DMS114 treated with DMSO at 0.1 percent for 48 hours (cell line): ENCODE measurements around the gene AMD1.
A peak's percentile ranks its signal among the peaks of the same experiment; 100 is the strongest.
"Not testable (repeated sequence)": the region's sequence is repeated elsewhere in the genome, so short reads cannot be mapped to it uniquely, and the experiment has no call there.

ENCODE experiments used
- DNase-seq: peaks from one replicate; lab custom pipeline; 2025; ENCODE audit not compliant: unreplicated experiment; lab: John Stamatoyannopoulos, UW

The AMD1 gene

DNA sequence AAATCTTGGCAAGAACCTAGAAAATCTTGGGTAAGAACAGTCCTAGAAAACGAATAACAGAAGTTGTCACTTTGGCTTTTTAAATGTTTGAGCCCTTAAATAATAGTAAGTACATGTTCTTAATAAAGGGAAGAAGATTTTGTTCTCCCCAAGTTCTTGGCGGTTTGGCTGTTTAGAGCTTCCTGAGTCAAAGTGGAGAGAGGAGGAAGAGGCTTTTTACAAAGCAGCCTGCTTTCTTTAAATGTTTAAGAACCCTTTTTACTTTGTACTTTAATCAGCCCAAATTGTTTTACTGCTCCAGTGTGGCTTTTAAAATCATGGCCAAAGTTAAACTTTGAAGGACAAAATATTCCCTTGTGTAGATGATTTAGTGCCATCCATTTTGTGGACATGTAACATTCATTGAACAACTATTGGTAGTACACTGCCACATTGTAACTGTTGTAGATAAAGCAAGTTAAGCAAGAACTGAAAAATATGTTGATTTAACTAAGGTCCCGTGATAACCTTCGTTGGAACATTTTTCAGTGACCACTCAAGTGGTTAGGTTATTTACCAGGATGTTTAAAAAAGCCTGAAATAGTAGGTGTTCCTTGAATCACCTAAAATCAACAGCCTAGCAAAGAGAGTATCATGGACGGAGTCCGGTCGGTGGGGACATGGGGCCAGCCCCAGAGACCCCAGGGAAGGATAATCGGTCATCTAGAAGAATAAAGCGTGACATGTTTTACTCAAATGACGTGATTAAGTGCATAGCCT lies 2.4 kb downstream of the AMD1 start:
- DNase-seq = no peak

DNA sequence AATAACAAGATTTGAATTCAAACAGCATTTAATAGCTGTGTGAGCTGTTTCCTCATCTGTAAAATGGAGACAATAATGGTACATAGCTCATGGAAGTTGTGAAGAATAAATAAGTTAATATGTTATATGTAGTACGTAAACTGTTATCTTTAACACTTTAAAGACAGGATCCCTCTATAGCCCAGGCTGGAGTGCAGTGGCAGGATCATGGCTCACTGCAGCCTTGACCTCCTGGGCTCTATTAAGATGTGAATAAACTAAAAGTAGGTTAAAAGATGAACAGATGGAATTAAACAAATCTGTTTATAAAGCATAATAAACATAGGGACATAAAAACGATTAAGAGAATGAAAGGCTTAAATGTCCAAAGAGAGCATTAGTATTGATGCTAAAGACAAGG lies 3.0 kb downstream of the AMD1 start:
- no peak for DNase-seq

DNA sequence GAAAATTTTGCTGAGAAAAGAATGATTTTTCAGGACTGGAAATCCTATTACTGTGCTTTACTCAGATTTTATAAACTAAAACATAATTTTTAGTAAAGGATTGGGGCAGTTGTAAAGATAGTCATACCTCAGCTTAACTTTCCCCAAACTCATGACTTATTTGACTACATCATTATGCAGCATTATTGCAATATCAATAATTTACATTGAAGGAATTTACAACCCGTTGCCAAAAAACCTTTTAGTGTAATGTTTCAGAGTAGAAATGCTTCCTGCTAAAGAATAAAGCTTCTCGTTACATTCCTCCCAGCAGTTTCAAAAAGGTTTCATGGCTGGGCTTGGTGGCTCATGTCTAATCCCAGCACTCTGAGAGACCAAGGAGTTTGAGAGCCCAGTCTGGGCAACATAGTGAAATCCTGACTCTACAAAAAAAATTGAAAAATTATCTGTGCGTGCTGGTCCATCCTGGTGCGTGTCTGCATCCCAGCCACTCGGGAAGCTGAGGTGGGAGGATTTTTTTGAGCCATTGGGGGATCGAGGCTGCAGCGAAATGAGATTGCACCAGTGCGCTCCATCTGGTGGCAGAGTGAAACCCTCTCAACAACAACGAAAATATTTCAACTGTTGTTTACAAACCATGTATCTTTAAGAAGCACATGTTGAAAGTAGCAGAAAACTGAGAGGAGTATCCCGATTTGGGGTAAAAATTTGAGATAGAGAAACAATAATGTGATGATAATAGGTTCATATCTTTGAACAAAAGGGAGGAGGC lies 4.4 kb downstream of the AMD1 start:
- DNase-seq = peak; percentile 46

DNA sequence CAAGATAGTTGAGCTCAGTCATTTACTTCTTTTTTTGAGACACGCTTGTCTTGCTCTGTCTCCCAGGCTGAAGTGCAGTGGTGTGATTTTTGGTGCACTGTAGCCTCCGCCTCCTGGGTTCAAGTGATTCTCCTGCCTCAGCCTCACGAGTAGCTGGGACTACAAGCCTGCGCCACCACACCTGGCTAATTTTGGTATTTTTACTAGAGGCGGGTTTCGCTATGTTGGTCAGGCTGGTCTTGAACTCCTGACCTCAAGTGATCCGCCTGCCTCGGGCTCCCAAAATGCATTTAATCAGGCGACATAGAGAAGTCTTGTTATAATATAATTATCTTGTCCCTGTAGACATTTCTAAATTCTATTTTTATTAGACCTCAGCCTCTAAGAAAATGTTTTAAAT lies 6.1 kb downstream of the AMD1 start:
- DNase-seq = no peak

DNA sequence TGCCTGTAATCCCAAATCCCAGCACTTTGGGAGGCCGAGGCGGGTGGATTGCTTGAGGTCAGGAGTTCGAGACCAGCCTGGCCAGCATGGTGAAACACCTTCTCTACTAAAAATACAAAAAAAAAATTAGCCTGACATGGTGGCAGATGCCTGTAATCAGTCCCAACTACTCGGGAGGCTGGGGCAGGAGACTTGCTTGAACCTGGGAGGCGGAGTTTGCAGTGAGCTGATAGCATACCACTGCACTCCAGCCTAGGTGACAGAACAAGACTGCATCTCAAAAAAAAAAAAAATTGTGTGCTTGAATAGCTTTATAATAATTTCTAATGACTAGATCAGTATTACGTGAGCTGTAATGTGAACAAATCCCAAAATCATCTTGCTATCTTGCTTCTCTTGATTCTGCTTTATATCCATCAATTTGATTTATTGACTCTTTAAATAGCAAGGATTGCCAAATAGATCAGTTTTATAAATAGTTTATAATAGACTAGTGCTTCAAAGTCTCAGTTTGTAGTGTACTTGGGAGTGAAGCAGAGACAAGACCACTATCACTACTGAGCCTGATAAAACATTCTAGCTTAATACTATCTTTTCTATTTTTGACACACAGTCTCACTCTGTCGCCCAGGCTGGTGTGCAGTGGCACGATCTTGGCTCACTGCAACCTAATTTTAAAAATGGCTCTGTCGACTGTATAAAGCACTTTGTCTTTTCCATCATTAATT lies 7.1 kb downstream of the AMD1 start:
- no peak for DNase-seq

DNA sequence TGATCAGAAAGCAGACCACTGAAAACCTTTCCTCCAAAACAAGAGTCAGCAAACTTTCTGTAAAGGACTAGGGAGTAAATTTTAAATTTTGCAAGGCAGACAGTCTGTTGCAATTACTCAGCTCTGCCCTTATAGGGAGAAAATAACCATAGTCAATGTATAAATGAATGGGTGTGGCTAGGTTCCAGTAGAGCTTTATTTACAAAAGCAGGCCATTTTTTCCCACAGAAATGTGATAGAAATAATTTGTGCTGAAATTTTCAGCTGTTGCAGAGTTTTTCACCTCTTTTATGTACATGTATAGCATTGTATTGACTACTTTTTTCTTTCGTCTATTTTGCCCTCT lies 7.7 kb downstream of the AMD1 start:
- no peak for DNase-seq

DNA sequence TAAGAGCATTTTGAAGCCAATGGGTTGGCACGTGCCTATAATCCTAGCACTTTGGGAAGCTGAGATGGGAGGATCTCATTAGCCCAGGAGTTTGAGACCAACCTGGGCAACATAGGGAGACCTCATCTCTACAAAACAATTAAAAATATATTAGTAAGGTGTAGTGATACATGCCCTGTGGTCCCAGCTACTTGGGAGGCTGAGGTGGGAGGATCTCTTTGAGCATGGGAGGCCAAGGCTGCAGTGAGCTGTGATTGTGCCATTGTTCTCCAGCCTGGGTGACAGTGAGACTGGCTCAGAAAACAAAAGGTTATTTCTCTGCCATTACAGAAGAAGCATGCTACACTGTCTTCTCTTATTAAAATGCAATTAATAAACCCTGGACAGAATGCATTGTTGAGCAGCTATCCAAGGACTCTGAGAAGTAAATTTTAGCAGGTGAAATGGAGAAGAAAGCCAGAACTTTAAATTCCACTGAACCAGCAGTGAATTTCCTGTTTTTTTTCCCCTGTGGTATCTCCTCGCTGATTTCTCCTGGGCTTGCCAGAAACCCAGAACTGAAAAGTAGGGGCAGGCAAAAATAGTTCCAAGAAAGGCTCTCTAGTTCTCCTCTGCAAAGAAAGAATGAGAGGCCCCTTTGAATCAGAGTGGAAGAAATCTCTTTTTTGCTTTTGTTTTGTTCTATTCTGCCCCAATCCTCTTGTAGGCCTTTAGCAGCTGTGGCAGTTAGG lies 8.4 kb downstream of the AMD1 start:
- DNase-seq = no peak

DNA sequence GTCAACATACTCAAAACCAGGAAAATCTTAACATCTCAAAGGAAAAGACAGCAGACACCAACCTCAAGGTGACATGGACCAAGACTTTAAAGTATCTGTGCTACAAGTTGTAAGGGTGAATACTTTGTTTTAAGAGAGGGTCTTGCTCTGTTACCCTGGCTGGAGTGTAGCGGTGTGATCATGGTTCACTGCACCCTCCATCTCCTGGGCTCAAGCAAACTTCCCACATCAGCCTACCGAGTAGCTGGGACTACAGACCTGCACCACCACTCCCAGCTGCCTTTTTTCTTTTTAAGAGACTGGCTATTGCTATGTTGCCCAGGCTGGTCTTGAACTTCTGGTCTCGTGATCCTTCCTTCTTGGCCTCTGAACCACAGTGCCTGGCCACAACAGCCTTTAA lies 9.7 kb downstream of the AMD1 start:
- no peak for DNase-seq

DNA sequence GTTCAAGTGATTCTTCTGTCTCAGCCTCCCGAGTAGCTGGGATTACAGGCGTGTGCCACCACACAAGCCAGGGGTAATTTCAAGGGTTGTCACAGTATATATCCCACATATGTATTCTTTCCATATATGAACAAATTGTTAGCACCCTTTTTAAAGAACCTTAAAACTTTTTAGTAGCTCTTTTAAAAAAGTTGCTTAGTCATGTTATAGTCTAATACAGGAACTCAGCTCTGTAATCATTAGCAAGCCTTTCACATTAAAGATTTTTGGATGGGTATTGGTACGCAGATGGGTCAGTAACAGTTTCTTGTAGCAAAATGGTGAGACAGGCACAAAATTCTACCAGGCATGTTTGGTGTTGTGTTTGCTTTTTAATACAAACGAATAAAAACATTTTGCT lies 10.9 kb downstream of the AMD1 start:
- DNase-seq = no peak

DNA sequence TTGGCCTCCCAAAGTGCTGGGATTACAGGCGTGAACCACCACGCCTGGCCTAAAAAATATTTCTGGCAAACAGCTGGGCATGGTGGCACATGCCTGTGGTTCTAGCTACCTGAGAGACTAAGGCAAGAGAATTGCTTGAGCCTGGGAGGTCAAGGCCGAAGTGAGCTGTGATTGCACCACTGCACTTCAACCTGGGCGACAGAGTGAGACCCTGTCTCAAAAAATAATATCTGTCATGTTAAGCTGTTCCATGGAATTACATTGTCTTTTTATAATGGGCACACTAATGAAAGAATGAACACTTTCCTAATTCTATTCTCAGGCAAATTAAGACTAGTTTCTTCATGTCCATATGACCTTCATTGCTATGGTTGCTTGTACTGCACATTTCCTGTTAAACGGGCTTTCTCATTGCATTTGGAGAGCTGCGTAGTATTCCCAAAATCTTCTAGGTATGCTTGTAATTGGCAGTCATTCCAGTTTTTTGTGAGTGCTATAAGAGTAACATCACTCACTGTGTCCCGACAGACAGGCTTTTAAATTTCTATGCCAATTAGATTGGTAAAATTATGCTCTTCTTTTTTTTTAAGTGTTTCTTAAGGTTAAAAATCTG lies 12.1 kb downstream of the AMD1 start:
- DNase-seq = no peak

DNA sequence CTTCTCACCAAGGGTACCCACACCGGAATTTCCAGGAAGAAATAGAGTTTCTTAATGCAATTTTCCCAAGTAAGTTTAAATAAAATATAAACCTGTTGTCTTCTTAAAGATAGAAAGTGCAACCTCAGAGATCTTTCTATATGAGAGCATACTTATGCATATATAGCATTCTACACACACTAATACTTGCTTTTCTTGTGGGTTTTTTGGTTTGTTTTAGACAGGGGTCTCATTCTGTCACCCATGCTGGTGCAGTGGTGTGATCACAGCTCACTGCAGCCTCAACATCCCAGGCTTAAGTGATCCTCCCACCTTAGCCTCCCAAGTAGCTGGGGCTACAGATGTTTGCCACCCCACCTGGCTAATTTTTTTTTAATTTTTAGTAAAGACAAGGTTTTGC lies 15.7 kb downstream of the AMD1 start:
- no peak for DNase-seq

DNA sequence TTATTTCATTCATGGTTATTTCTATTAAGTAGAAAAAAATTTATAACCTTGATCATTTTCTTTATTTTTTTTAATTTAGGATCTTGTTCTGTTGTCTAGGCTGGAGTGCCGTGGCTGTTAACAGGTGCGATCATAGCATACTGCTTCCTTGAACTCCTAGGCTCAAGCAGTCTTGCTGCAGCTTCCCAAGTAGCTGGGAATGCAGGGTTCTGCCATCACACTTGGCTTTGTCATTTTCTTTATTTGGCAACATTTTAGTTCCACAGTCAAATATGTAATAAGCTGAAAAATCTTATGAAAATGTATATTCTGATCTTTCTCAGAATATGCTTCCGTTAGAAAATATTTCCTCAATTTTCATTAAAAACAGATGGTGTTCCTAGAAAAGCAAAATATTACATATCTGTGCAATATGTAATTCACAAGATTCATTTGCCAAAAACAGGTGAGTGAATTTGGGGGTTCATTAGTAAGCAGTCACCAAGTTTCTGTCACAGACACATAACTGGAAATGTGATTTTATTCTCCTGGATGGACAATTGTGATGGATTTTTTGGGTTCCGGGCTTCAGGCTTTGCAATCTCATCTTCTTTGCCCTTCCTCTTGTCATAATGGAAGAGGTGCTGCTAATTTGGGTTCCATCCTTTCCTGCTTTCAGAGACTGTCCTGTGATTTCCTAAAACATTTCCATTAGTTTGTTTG lies 21.5 kb downstream of the AMD1 start:
- no peak for DNase-seq

DNA sequence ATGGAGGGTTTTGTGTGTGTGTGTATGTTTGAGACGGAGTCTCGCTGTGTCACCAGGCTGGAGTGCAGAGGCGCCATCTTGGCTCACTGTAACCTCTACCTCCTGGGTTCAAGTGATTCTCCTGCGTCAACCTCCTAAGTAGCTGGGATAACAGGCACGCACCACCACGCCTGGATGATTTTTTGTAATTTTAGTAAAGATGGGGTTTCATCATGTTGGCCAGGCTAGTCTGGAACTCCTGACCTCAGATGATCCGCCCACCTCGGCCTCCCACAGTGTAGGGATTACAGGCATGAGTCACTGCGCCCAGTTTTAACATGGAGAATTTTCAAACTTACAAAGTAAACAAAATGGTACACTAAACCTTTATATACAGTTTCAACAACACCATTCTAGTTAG lies 22.8 kb downstream of the AMD1 start:
- DNase-seq = no peak

DNA sequence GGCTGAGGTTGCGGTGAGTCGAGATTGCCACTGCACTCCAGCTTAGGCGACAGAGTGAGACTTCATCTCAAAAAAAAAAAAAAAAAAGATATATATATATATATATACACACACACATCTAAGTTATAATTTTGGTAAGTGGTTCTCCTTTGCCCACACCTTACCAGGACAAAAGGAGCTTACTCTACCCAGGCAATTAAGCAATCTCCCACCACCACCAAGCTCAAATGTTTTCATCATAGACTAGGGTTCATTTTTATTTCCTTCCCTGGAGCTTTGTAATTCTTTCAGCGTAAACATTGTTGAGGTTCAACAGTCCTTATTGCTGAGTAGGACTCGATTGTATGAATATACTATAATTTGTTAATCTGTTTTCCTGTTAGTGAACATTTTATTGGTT lies 23.5 kb downstream of the AMD1 start:
- DNase-seq = no peak

DNA sequence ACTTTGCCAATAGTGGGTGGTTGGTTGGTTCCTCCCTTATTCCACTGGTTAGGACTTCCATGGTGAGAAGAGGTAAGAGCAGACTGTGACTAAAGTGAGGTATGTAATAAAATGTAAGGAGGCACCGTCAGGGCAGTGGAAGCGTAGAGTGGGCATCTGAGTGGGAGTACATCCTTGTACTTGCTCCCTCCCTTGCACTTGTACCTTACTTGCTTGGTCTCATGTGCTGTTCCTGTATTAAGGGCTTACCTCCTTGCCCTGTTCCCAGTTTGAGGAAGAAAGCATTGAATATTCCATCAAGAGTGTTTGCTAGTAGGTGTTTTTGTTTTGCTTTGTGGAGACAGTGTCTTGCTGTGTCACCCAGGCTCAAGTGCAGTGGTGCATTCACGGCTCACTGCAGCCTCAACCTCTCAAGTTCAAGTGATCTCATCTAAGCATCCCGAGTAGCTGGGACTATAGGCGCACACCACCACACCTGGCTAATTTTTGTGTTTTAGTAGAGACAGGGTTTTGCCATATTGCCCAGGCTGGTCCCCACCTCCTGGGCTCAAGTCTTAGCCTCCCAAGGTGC lies 25.5 kb downstream of the AMD1 start:
- no peak for DNase-seq

DNA sequence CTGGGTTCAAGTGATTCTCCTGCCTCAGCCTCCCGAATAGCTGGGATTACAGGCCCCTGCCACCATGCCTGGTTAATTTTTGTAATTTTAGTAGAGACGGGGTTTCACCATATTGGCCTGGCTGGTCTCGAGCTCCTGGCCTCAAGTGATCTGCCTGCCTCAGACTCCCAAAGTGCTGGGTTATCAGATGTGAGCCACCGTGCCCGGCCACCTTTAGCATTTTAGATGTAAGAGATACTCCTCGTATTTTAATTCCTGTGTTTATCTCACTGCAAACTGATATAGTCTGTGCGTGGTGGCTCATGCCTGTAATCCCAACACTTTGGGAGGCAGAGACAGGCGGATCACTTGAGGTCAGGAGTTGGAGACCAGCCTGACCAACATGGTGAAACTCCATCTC lies 27.0 kb downstream of the AMD1 start:
- not testable (repeated sequence) for DNase-seq

DNA sequence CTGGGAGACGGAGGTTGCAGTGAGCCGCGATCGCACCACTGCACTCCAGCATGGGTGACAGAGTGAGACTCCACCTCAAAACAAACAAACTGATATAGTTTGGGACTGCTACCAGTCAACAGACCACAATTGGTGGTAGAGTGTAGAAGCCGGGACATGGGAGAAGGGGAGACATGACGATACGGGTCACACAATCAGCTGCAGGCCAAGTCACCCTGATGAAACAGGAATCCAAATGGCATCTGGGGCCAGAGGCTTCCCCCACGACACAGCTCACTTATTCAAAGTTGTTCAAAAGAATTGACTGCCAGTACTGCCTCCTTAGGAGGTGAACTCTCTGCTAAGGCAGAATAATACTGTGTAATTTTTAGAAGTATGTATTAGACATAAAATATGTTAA lies 27.5 kb downstream of the AMD1 start:
- DNase-seq = no peak

DNA sequence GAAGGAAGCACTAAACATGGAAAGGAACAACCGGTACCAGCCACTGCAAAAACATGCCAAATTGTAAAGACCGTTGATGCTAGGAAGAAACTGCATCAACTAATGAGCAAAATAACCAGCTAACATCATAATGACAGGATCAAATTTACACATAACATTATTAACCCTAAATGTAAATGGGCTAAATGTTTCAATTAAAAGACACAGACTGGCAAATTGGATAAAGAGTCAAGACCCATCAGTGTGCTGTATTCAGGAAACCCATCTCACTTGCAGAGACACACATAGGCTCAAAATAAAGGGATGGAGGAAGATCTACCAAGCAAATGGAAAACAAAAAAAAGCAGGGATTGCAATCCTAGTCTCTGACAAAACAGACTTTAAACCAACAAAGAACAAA lies 31.7 kb downstream of the AMD1 start:
- DNase-seq = not testable (repeated sequence)

DNA sequence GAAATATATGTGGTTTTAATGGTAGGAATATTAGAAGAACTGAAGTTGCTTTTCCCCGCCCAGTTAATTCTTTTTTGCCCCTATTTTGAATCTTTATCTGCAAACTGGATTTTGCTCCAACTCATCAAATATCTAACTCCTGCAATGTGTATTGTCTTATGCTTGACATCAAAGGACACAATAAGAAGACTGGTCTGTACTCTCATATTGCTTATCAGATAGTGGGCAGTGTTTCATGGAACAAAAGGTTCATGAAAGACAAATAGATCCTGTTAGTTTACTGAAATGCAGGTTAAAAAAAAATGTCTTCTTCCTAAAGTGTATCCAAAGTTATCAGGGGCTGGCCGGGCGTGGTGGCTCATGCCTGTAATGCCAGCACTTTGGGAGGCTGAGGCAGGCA lies 56.2 kb downstream of the AMD1 start:
- DNase-seq = no peak

DNA sequence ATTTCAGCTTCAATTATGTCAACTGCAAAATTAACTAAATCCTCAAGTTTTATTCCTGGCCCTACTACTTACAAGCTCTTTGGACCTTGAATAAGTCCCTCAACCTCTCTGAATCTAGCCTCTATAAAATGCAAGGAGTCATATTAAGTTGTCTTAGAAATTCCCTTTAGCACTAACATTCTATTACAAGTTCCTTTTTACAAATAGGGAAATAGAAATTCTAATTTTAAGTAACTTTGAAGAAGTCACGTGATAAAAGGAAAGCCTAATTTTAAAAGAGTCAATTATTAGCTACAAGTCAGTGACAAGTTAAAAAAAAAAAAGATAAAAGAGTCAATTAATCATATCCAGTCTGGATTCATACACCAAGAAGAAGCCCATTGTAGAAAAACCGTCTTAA lies 59.3 kb downstream of the AMD1 start:
- no peak for DNase-seq
